ENCODE data around the gene HOXC12.

GRCh38 chr12:53969588-53970259 lies 15.0 kb downstream of the HOXC12 start:
- no peak for TF ChIP-seq CTCF (IDR thresholded peaks at IDR 0.05; ENCODE audit: low read length)
- no peak for TF ChIP-seq EZH2 (IDR thresholded peaks at IDR 0.05; ENCODE audit: borderline replicate concordance, low read length)

Data from OCI-LY1 (cell line).